HUES64 (cell line): ENCODE results near the gene PLEKHG7.

Experiments
- H3K27ac ChIP-seq: 2 replicates; pipeline ENCODE4 v1.7.0; 2013; ENCODE audit warnings: low read depth, low read length, inconsistent platforms
- H3K27me3 ChIP-seq: 2 replicates; pipeline ENCODE4 v1.6.1; 2013; ENCODE audit warnings: mild to moderate bottlenecking, low read length; ENCODE audit not compliant: insufficient read depth
- H3K36me3 ChIP-seq: 2 replicates; pipeline ENCODE4 v1.6.1; 2013; ENCODE audit warnings: mild to moderate bottlenecking, low read length; ENCODE audit not compliant: insufficient read depth
- H3K4me1 ChIP-seq: 2 replicates; pipeline ENCODE4 v1.6.1; 2013; ENCODE audit warnings: mild to moderate bottlenecking, low read length, moderate library complexity; ENCODE audit not compliant: insufficient read depth
- H3K4me3 ChIP-seq: 2 replicates; pipeline ENCODE4 v1.5.1; 2013; ENCODE audit warnings: mild to moderate bottlenecking, low read length, moderate library complexity
- H3K9ac ChIP-seq: 2 replicates; pipeline ENCODE4 v1.6.1; 2013; ENCODE audit warnings: mild to moderate bottlenecking, low read depth, low read length
- H3K9me3 ChIP-seq: 2 replicates; pipeline ENCODE4 v1.6.1; 2013; ENCODE audit warnings: low read depth, low read length; ENCODE audit not compliant: insufficient read depth
- WGBS: fragments of 150-250, 120-280 bp; methylation state at CpG from one replicate; pipeline ENCODE4 v1.1.7; 2013; ENCODE audit warnings: missing lambda C conversion rate; 5-methylcytosine and 5-hydroxymethylcytosine counted together

The PLEKHG7 gene

DNA sequence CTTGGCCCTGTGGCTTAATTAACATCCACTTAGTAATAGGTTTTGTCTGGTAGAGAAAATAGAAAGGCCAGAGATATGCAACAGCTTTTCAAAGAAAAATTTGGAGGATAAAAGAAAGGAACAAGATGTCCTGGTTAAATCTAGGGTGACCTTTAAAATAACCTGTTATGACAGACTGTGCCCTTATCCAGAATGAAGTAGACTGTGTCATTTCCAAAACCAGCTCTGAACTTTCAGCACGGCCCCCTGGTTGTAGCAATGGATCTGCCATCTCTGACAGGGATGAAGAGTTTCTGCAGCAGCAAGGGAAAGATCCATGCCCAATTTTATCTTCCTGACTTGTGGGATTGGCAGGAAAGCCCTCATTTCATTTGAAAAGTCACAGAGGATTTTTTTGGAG is 5.1 kb downstream of the PLEKHG7 start:
- 97% methylated on average over 1 of the region's 1 CpG for WGBS
- Histone ChIP-seq H3K36me3 (no peaks in the 10 kb centered on the region), H3K4me1 (0 out of 2 replicates have a peak, but pooled peaks cover 3% of the 10 kb centered on the region), H3K27me3 (no peaks in the 10 kb centered on the region), H3K4me3 (no peak overlapping the region), H3K9me3 (no peaks in the 10 kb centered on the region), H3K27ac (no peak overlapping the region), H3K9ac (no peak overlapping the region)

DNA sequence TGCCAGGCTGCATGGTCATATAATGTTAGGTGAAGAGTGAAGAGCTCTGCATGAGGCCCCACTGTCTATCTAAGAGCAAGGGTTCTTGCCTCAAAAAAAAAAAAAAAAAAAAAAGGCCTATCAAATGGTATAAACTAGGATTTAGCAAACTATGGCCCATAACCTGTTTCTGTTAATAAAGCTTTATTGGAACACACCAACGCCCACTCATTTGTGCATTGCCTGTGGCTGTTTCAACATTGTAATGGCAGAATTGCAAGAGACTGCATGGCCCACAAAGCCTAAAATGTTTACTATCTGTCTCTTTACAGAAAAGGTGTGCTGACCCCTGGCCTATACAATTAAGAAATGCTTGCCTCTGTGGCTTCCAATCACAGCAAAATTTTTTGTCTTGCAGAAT is 12.8 kb downstream of the PLEKHG7 start:
- no peaks in the 10 kb centered on the region for H3K36me3 ChIP-seq
- H3K4me3 ChIP-seq = no peak overlapping the region
- H3K27me3 ChIP-seq = no peaks in the 10 kb centered on the region
- no peak overlapping the region for H3K9ac ChIP-seq
- 97% methylated on average over 1 of the region's 1 CpG for WGBS
- H3K27ac ChIP-seq = no peak overlapping the region
- H3K4me1 ChIP-seq = peaks cover 8% of the 10 kb centered on the region
- H3K9me3 ChIP-seq = no peaks in the 10 kb centered on the region

DNA sequence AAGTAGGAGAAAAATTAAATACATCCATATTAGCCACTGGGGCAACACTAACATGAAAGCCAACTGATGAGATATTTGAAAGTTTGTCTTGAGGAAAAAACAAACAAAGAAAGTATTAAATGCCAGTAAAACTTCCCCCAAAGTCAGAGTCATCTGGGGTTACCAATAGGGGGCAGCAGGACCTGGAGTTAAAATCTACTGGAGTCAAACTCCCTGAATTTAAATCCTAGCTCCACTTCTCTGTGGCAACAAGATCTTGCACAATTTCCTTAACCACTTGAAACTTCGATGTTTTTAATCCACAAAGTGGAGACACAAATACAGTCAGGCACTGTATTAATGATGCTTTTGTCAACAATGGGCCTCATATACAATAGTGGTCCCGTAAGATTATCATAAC is 14.4 kb downstream of the PLEKHG7 start:
- H3K4me3 ChIP-seq = no peak overlapping the region
- H3K27me3 ChIP-seq = no peaks in the 10 kb centered on the region
- 87% methylated on average over 2 of the region's 2 CpGs for WGBS
- H3K9ac ChIP-seq = no peak overlapping the region
- H3K27ac ChIP-seq = no peak overlapping the region
- H3K9me3 ChIP-seq = no peaks in the 10 kb centered on the region
- H3K4me1 ChIP-seq = peaks cover 8% of the 10 kb centered on the region
- H3K36me3 ChIP-seq = no peaks in the 10 kb centered on the region

DNA sequence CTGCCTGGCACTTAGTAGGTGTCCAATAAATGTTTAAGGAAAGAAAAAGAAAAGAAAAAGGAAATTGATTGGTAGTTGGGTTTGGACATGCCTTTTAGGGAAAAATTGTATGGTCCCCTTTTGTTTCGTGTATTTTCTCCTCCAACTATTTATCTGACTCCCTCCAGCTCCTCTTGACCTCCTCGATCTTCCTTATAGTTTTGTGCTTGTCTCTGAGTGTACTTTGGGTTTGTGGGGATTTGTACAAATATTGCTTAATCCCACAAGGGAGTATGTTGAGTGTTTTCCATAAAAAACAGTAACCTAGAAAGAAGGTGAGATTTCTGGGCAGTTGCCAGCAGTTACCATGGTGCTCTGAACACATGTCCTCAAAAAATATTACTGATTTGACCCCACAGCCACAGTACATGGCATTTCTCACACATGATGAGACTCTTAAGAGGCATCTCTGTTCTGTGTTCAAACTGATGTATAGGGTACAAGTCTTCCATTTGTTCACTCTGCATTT is 15.7 kb downstream of the PLEKHG7 start:
- H3K9me3 ChIP-seq = no peaks in the 10 kb centered on the region
- H3K36me3 ChIP-seq = no peaks in the 10 kb centered on the region
- no peak overlapping the region for H3K27ac ChIP-seq
- H3K9ac ChIP-seq = no peak overlapping the region
- peaks cover 8% of the 10 kb centered on the region for H3K4me1 ChIP-seq
- 100% methylated on average over 1 of the region's 2 CpGs for WGBS
- no peak overlapping the region for H3K4me3 ChIP-seq
- H3K27me3 ChIP-seq = no peaks in the 10 kb centered on the region

DNA sequence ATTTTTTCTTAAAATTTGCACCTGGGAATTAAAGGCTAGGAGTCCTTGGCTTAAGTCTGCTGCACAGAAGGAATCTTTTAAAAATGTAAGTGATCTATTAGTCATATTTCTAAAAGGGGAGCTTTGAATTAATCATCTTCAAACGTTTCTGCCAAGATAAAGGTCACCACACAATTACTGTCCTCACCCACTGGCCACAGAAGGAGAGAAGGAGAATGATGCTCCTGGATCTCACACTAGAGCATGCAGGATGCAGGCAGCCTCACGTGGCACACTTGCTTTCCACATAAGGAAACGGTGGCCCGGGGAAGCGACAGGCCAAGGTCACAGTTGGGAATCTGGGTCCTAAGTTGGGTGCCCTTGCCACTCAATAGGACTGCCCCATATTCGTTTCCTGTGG is 16.9 kb downstream of the PLEKHG7 start:
- Histone ChIP-seq H3K4me1 (peaks cover 8% of the 10 kb centered on the region), H3K4me3 (no peak overlapping the region), H3K9ac (no peak overlapping the region), H3K36me3 (no peaks in the 10 kb centered on the region), H3K27me3 (no peaks in the 10 kb centered on the region), H3K9me3 (peaks cover 5% of the 10 kb centered on the region; the same call in 1 of the 2 replicates), H3K27ac (no peak overlapping the region)
- whole genome bisulfite sequencing = 91% methylated on average over 6 of the region's 6 CpGs

DNA sequence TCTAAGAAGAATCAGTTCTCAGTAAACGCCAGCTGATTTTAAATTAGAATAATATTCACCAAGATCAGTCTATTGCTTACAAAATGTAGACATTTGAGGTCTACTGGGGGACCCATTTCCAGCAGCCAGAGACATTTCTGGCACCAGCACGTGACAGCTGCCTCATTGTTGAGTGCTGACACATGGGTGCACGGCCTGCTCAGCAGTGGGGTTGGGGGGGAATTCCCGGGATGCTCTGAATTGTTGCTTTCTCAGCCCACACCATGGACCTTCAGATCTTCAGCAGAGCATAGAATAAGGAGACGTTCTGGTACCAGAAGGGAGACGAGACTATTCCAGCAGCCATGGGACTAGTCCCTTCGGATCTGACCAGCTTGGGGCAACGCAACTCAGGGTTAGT is 18.3 kb downstream of the PLEKHG7 start:
- Histone ChIP-seq H3K36me3 (no peaks in the 10 kb centered on the region), H3K27me3 (no peaks in the 10 kb centered on the region), H3K4me1 (peaks cover 8% of the 10 kb centered on the region), H3K9me3 (peaks cover 11% of the 10 kb centered on the region; the same call in 1 of the 2 replicates), H3K27ac (no peak overlapping the region), H3K9ac (no peak overlapping the region), H3K4me3 (no peak overlapping the region)
- WGBS = 83% methylated on average over 8 of the region's 8 CpGs

DNA sequence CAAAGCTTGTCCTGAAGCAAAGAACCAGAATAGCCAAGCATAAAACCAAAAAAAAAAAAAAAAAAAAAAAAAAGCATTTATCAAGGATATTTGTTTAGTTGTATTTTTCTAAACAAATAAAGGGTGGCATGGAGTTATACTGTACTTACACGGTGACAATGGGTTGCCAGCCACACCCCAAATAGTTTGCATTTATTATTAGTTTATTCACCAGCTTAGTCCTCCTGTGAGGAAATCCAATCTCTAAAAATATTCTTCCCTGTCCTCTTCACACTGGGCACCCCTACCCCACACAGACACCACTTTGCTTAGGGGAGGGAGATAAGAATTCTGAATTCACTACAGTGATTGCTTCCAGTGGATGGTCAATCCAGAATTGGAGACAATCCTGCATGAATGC is 18.9 kb downstream of the PLEKHG7 start:
- H3K27ac ChIP-seq = no peak overlapping the region
- H3K4me3 ChIP-seq = no peak overlapping the region
- 88% methylated on average over 1 of the region's 1 CpG for WGBS
- H3K9ac ChIP-seq = no peak overlapping the region
- H3K9me3 ChIP-seq = peaks cover 11% of the 10 kb centered on the region; the same call in 1 of the 2 replicates
- H3K4me1 ChIP-seq = peaks cover 5% of the 10 kb centered on the region
- H3K27me3 ChIP-seq = no peaks in the 10 kb centered on the region
- H3K36me3 ChIP-seq = no peaks in the 10 kb centered on the region

DNA sequence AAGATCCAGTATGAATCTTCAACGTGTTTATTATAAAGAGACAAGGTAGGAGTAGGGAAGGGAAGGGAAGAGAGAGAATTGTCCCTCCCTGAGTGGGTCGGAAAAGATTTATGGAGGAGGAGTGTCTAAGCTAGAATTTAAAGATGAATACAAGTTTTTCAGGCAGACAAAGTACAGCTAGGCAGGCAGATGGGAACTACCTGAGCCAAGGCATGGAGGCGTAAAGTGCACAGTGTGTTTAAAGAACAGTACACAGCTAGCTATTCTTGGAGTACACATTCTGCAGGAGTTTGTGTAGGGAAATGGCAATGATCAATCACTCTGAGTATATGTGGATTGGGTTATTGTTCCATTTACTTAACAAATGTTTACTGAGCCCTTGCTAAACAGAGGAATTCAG is 20.1 kb downstream of the PLEKHG7 start:
- Histone ChIP-seq H3K4me1 (no peaks in the 10 kb centered on the region), H3K9me3 (peaks cover 11% of the 10 kb centered on the region; the same call in 1 of the 2 replicates), H3K27ac (no peak overlapping the region), H3K9ac (no peak overlapping the region), H3K4me3 (no peak overlapping the region), H3K36me3 (no peaks in the 10 kb centered on the region), H3K27me3 (no peaks in the 10 kb centered on the region)
- 92% methylated on average over 3 of the region's 3 CpGs for WGBS

DNA sequence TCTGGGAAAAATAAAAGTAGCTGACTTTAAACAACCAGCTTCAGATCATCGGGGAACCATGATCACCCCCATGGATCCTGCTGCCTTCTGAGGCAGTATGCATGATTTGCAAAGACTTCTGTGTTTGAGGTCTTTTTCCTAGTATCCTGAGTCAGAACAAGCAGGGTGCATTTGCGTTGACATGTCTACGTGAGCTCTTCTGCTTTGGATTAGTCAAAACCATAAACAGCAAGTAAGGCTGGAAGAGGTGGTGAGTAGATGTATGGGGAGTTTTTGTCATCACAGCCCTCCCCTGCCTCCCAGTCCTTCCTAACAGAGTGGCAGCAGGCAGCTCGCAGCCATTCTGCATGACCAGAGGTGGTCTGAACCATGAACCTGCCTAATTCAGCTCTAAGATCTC is 24.1 kb downstream of the PLEKHG7 start:
- H3K27ac ChIP-seq = no peak overlapping the region
- H3K4me3 ChIP-seq = no peak overlapping the region
- no peaks in the 10 kb centered on the region for H3K4me1 ChIP-seq
- no peak overlapping the region for H3K9ac ChIP-seq
- no peaks in the 10 kb centered on the region for H3K36me3 ChIP-seq
- no peaks in the 10 kb centered on the region for H3K27me3 ChIP-seq
- H3K9me3 ChIP-seq = peaks cover 11% of the 10 kb centered on the region; the same call in 1 of the 2 replicates
- WGBS = 66% methylated on average over 4 of the region's 4 CpGs

DNA sequence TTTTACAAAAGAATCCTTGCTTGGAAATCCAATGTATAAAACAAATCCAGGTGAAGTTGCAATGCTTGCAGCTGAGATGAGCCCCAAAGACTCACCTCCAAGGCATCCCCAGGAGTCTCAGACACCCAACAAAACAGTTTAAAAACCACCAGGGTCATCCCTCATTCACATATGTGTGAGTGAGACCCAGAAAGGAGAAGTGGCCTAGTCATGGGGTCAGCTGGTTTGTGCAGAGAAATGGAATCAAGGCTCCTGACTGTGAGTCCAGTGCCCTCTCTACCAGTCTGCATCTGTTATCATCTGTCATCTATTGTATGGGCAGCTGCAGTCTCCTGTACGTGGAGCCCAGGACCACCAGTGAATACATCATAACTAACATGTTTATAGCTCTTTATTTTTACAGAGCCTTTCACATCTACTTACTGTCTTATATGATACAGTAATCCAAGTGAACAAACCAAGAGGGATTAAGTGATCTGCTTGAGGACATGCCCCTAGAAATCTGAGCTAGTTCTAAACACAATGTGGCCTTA is 27.1 kb downstream of the PLEKHG7 start:
- no peaks in the 10 kb centered on the region for H3K36me3 ChIP-seq
- no peak overlapping the region for H3K9ac ChIP-seq
- no peak overlapping the region for H3K4me3 ChIP-seq
- 0 out of 2 replicates have a peak, but pooled peaks cover 5% of the 10 kb centered on the region for H3K9me3 ChIP-seq
- 76% methylated on average over 1 of the region's 1 CpG for WGBS
- no peak overlapping the region for H3K27ac ChIP-seq
- H3K27me3 ChIP-seq = no peaks in the 10 kb centered on the region
- no peaks in the 10 kb centered on the region for H3K4me1 ChIP-seq

DNA sequence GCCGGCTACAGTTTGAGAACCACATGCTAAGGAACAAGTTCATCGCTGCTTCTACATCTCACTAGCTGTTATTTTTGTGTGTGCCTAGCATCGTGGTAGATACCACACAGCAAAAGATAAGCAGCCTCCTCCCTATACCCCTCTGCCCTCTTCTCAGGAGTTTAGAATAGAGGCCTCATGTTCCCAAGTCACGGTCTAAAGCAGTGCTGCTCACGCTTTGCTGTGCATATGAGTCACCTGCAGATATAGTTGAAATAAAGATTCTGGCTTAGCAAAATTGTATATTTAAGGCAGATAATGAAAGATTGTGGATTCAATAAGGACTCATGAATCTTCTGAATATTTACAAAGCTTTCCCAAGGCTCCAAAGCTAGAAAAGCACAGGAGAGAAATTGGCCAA is 28.0 kb downstream of the PLEKHG7 start:
- Histone ChIP-seq H3K4me3 (no peak overlapping the region), H3K36me3 (no peaks in the 10 kb centered on the region), H3K4me1 (no peaks in the 10 kb centered on the region), H3K27ac (no peak overlapping the region), H3K9me3 (no peaks in the 10 kb centered on the region), H3K9ac (no peak overlapping the region), H3K27me3 (no peaks in the 10 kb centered on the region)
- 96% methylated on average over 5 of the region's 5 CpGs for WGBS

DNA sequence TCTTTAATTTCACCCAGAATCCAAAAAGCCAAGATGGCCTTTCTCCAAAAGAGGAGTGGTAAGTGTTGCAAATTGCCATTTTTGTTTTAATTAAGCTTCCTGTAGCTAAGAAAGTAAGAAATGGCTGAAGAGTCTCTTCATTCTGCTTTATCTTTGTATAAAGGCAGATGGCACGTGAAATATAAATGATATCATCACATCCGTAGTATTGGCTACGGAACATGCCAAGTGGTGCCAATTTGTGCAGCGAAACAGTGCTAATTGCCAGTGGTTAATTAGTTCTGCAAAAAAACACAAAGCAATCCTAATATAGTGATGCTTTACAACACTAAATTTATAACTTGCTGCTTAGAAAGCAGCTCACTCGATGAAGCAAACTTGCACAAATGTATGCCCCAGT is 29.4 kb downstream of the PLEKHG7 start:
- WGBS = 94% methylated on average over 5 of the region's 5 CpGs
- Histone ChIP-seq H3K27me3 (no peaks in the 10 kb centered on the region), H3K36me3 (no peaks in the 10 kb centered on the region), H3K9me3 (no peaks in the 10 kb centered on the region), H3K4me3 (no peak overlapping the region), H3K27ac (no peak overlapping the region), H3K4me1 (no peaks in the 10 kb centered on the region), H3K9ac (no peak overlapping the region)
